HL-60/S4 (cell line): Measurements from ENCODE around the gene PPIA.
"Not testable (repeated sequence)": the region's sequence is repeated elsewhere in the genome, so short reads cannot be mapped to it uniquely, and the experiment has no call there.

ENCODE experiments used
- in situ Hi-C: fragments of 300-500 bp; cut with MboI; formaldehyde crosslinking; loops from 2 replicates; pipeline ENCODE4 v1.14.3; 2022; ENCODE audit warnings: low sequenced_read_pairs

PPIA gene

GRCh38 chr7:44762726-44763522 is 33.6 kb upstream of the PPIA start:
- in situ Hi-C loops: no loop called here

- in situ Hi-C loops: no loop called here
These were observed 32.4 kb upstream of the PPIA start for GRCh38 chr7:44764081-44764480.

- in situ Hi-C loops: no loop called here
These were observed 31.6 kb upstream of the PPIA start for GRCh38 chr7:44764665-44765578.

GRCh38 chr7:44765579-44766415 is 30.7 kb upstream of the PPIA start:
- in situ Hi-C loops: no loop called here

- in situ Hi-C loops: no loop called here
These were observed 30.1 kb upstream of the PPIA start for GRCh38 chr7:44766416-44766801.

GRCh38 chr7:44767134-44767911 is 29.2 kb upstream of the PPIA start:
- in situ Hi-C loops: no loop called here

- in situ Hi-C loops: no loop called here
These were observed 28.4 kb upstream of the PPIA start for GRCh38 chr7:44767912-44768627.

- in situ Hi-C loops: no loop called here
These were observed 27.7 kb upstream of the PPIA start for GRCh38 chr7:44768628-44769371.

GRCh38 chr7:44769376-44769775 is 27.1 kb upstream of the PPIA start:
- in situ Hi-C loops: no loop called here

- in situ Hi-C loops: no loop called here
These were observed 26.6 kb upstream of the PPIA start for GRCh38 chr7:44769776-44770294.

- in situ Hi-C loops: no loop called here
These were observed 25.1 kb upstream of the PPIA start for GRCh38 chr7:44771358-44771757.

GRCh38 chr7:44772440-44772839 is 24.0 kb upstream of the PPIA start:
- in situ Hi-C loops: no loop called here

- in situ Hi-C loops: no loop called here
These were observed 23.6 kb upstream of the PPIA start for GRCh38 chr7:44772867-44773266.

- in situ Hi-C loops: not testable (repeated sequence)
These were observed 22.0 kb upstream of the PPIA start for GRCh38 chr7:44774486-44774885.

- in situ Hi-C loops: no loop called here
These were observed 20.9 kb upstream of the PPIA start for GRCh38 chr7:44775383-44776107.

GRCh38 chr7:44776211-44776610 is 20.3 kb upstream of the PPIA start:
- in situ Hi-C loops: no loop called here

GRCh38 chr7:44782460-44782859 is 14.0 kb upstream of the PPIA start:
- in situ Hi-C loops: no loop called here

- in situ Hi-C loops: no loop called here
These were observed 13.1 kb upstream of the PPIA start for GRCh38 chr7:44783407-44783806.
